Endothelial cell of umbilical vein (primary cell): ENCODE measurements around the gene USP8. TPM values are rescaled to one million over a fixed set of nuclear protein-coding genes. Genes with fewer than 3 reads are reported as not detected.

Experiments
- BruUV-seq: library from RNA; stranded (reverse); fragments of 400-500 nt; replicated peaks from 2 replicates; lab custom pipeline; 2021; lab: Mats Ljungman, UMichigan
- CTCF ChIA-PET: fragments of 300-600, 350-600 bp; sonication (Branson Sonifier 250); formaldehyde crosslinking; loops from one replicate; lab custom pipeline; 2021; ENCODE audit warnings: antibody characterized with exemption, inconsistent platforms; lab: Charles Lee
- POLR2A ChIA-PET: fragments of 300-600, 350-600 bp; sonication (Branson Sonifier 250); formaldehyde crosslinking; loops from one replicate; lab custom pipeline; 2021; ENCODE audit warnings: antibody characterized with exemption, inconsistent platforms; lab: Charles Lee
- DNase-seq: peaks from one replicate; pipeline ENCODE4 v3.0.0-alpha.2; 2011; ENCODE audit warnings: low read depth, low spot score
- FAIRE-seq: peaks from 2 replicates; lab custom pipeline; 2011; peaks lifted over from hg19 to GRCh38; lab: Jason Lieb, UNC
- H2AFZ ChIP-seq: 2 replicates; pipeline ENCODE4 v1.6.0; 2012; ENCODE audit warnings: low read depth, low read length, control low read depth, inconsistent platforms
- H3K27ac ChIP-seq: 2 replicates; pipeline ENCODE4 v1.5.1; 2011; ENCODE audit warnings: low read depth, mild to moderate bottlenecking, control low read depth, low read length, moderate library complexity; ENCODE audit not compliant: insufficient read depth
- H3K27me3 ChIP-seq, 2 experiments: 2 replicates each; pipeline versions ENCODE4 v1.6.0 to v1.6.1; 2011; ENCODE audit warnings: low read length in 2 of 2, mixed read lengths in 1 of 2; ENCODE audit not compliant: control insufficient read depth in 2 of 2, insufficient read depth in 2 of 2
- H3K36me3 ChIP-seq, 2 experiments: 2 replicates in 1 of 2; 3 replicates in 1 of 2; pipeline ENCODE4 v1.5.1; 2011; ENCODE audit warnings: low read length in 2 of 2, mild to moderate bottlenecking in 1 of 2, moderate library complexity in 1 of 2; ENCODE audit not compliant: control insufficient read depth in 2 of 2, insufficient read depth in 2 of 2; ENCODE audit errors: extremely low read depth in 1 of 2
- H3K4me1 ChIP-seq: 3 replicates; pipeline ENCODE4 v1.5.1; 2011; ENCODE audit warnings: mild to moderate bottlenecking, low read length; ENCODE audit not compliant: control insufficient read depth, insufficient read depth; ENCODE audit errors: extremely low read depth
- H3K4me2 ChIP-seq: 2 replicates; pipeline ENCODE4 v1.6.1; 2011; ENCODE audit warnings: low read length, control low read depth, mixed read lengths; ENCODE audit not compliant: insufficient read depth
- H3K4me3 ChIP-seq, 3 experiments: fragments of 200-600 bp in 1 of 3; sonication (generic), shearing (Covaris generic) in 1 of 3; replicated peaks in 1 of 3; 2 replicates each; pipeline ENCODE4 v1.5.1; 2011 to 2016; ENCODE audit warnings: control low read depth in 3 of 3, low read length in 3 of 3, mild to moderate bottlenecking in 2 of 3, inconsistent platforms in 1 of 3, low read depth in 1 of 3, moderate library complexity in 1 of 3; ENCODE audit not compliant: insufficient read depth in 1 of 3
- H3K79me2 ChIP-seq: 2 replicates; pipeline ENCODE4 v1.6.0; 2012; ENCODE audit warnings: low read length, inconsistent platforms; ENCODE audit not compliant: control insufficient read depth, insufficient read depth
- H3K9ac ChIP-seq: replicated peaks from 2 replicates; pipeline ENCODE3; 2011; ENCODE audit warnings: low read length, control low read depth; ENCODE audit not compliant: insufficient read depth; ENCODE audit errors: extremely low read depth
- H3K9me1 ChIP-seq: replicated peaks from 3 replicates; pipeline ENCODE4 v1.6.0; 2011; ENCODE audit warnings: mild to moderate bottlenecking, low read length; ENCODE audit not compliant: control insufficient read depth, insufficient read depth; ENCODE audit errors: extremely low read depth
- H3K9me3 ChIP-seq: replicated peaks from 2 replicates; pipeline ENCODE4 v1.5.1; 2012; ENCODE audit warnings: low read length, inconsistent platforms; ENCODE audit not compliant: control insufficient read depth, insufficient read depth
- H4K20me1 ChIP-seq: replicated peaks from 2 replicates; pipeline ENCODE3; 2011; ENCODE audit warnings: mild to moderate bottlenecking, low read length; ENCODE audit not compliant: control insufficient read depth, insufficient read depth; ENCODE audit errors: extremely low read depth
- CTCF ChIP-seq, 2 donors: IDR thresholded peaks; 1 replicate in 1 of 2; 2 replicates in 1 of 2; pipeline ENCODE4 v1.5.1; 2011; ENCODE audit warnings: low read length in 2 of 2, mild to moderate bottlenecking in 2 of 2, moderate library complexity in 2 of 2, control low read depth in 1 of 2, inconsistent platforms in 1 of 2, low read depth in 1 of 2; ENCODE audit not compliant: insufficient read depth in 1 of 2; ENCODE audit errors: extremely low read depth in 1 of 2
- EZH2 ChIP-seq: IDR thresholded peaks from 2 replicates; pipeline ENCODE4 v1.6.1; 2012; ENCODE audit warnings: borderline replicate concordance, low read depth, mild to moderate bottlenecking, moderate library complexity, low read length, inconsistent platforms; ENCODE audit not compliant: severe bottlenecking
- FOS ChIP-seq: IDR thresholded peaks from 2 replicates; pipeline ENCODE4 v1.6.1; 2011; ENCODE audit warnings: mild to moderate bottlenecking, low read length, moderate library complexity, borderline replicate concordance; ENCODE audit not compliant: insufficient read depth
- GATA2 ChIP-seq: IDR thresholded peaks from 2 replicates; pipeline ENCODE4 v1.7.0; 2011; ENCODE audit warnings: low read depth, mild to moderate bottlenecking, moderate library complexity, mixed read lengths, low read length; ENCODE audit not compliant: insufficient read length, insufficient read depth
- JUN ChIP-seq: IDR thresholded peaks from 2 replicates; pipeline ENCODE4 v1.6.1; 2011; ENCODE audit warnings: borderline replicate concordance, low read depth; ENCODE audit not compliant: insufficient read length, insufficient read depth
- MYC ChIP-seq: IDR thresholded peaks from one replicate; pipeline ENCODE4 v1.6.1; 2011; ENCODE audit warnings: mild to moderate bottlenecking, low read depth, low read length
- POLR2A ChIP-seq: IDR thresholded peaks from 2 replicates; pipeline ENCODE4 v1.6.1; 2012; ENCODE audit warnings: low read depth, mild to moderate bottlenecking, control low read depth, low read length
- POLR2AphosphoS5 ChIP-seq: IDR thresholded peaks from 2 replicates; pipeline ENCODE4 v1.6.1; 2012; ENCODE audit warnings: low read depth, mild to moderate bottlenecking, control low read depth, low read length, moderate library complexity; ENCODE audit not compliant: insufficient read depth
- dilution Hi-C: fragments of 300-500 bp; cut with MboI; formaldehyde crosslinking; loops from one replicate; pipeline ENCODE4 v1.15.0; 2019; ENCODE audit warnings: low sequenced_read_pairs; ENCODE audit not compliant: extremely low pct_ligation_motif_present
- intact Hi-C: fragments of 100-400 bp; cut with micrococcal nuclease; formaldehyde crosslinking; loops from one replicate; pipeline ENCODE4 v1.10.0; 2022
- polyA plus RNA-seq, 4 experiments: library from polyadenylated mRNA; depleted of rRNA in 3 of 4; stranded (reverse) in 3 of 4; unstranded in 1 of 4; fragments of >200 nt; gene quantifications; 2 replicates each; pipeline versions ENCODE4 v1.2.1 to v1.2.3, GENCODE V29; 2011 to 2012; ENCODE audit warnings: missing spikeins in 1 of 4
- total RNA-seq: library from RNA; stranded (reverse); gene quantifications from 2 replicates; pipeline ENCODE4 v1.2.3, GENCODE V29; 2021
- TF ChIP-seq, protein P1 (sequence below): IDR thresholded peaks from 2 replicates; pipeline ENCODE4 v1.6.1; 2011; ENCODE audit not compliant: insufficient read depth, insufficient read length

Gene USP8
- total and polyA plus RNA-seq, 2 donors (not counting 3 experiments of a cell fraction or from before 2014, with no cell fraction given), result 19.0 to 44.8 TPM

DNA sequence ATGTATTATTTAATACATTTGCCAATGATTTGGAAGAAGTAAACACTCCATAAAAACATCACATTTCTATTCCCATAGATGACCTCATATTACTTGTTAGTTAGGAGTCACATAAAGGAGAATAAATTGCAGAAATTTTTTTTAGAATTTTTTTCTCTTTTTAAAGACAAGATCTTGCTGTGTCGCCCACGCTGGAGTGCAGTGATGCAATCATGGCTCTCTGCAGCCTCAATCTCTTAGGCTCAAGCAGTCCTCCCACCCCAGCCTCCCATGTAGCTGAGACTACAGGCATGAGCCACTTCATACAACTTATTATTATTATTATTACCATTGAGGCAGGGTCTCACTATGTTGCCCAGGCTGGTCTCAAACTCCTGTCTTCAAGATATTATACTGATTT is 12.3 kb upstream of the USP8 start:
- Histone ChIP-seq H3K4me2 (no peak overlapping the region), H4K20me1 (no peaks in the 10 kb centered on the region), H3K27ac (no peak overlapping the region), H3K4me3 (no peak overlapping the region), H3K79me2 (no peaks in the 10 kb centered on the region), H3K4me1 (no peaks in the 10 kb centered on the region), H3K9me1 (no peaks in the 10 kb centered on the region), H3K36me3 (no peaks in the 10 kb centered on the region), H2AFZ (no peak overlapping the region), H3K9ac (no peak overlapping the region), H3K27me3 (peaks cover 4 to 10% of the 10 kb centered on the region in 2 experiments), H3K9me3 (no peaks in the 10 kb centered on the region)
- BruUV-seq, result no TSS peak
- dilution Hi-C loops, result no loop called here
- TF ChIP-seq, protein P1, sequence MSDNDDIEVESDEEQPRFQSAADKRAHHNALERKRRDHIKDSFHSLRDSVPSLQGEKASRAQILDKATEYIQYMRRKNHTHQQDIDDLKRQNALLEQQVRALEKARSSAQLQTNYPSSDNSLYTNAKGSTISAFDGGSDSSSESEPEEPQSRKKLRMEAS, result no peak
- no peak for TF ChIP-seq JUN
- TF ChIP-seq EZH2, result no peak
- TF ChIP-seq MYC, result no peak
- no peak for TF ChIP-seq POLR2A
- TF ChIP-seq GATA2, result no peak
- no peak for TF ChIP-seq CTCF (IDR thresholded peaks at IDR 0.05; ENCODE audit: extremely low read depth in 1 of 2, insufficient read depth in 1 of 2, low read depth in 1 of 2, low read length in 2 of 2)
- no peak for TF ChIP-seq FOS
- TF ChIP-seq POLR2AphosphoS5, result no peak
- intact Hi-C loops, result no loop called here
- DNase-seq (no peak), FAIRE-seq (no peak)
- ChIA-PET CTCF (interaction anchor here (1.0 kb wide), 1 partner anchor 10 kb away, joined by 3 read pairs; no protein-coding TSS in a partner anchor), POLR2A (no interaction called here)
